HG03442 (cell line): Measurements from ENCODE around the gene RGS10.
"Not testable (repeated sequence)": the region's sequence is repeated elsewhere in the genome, so short reads cannot be mapped to it uniquely, and the experiment has no call there.

Experiments used
- ATAC-seq: cut with Tn5 transposase; IDR thresholded peaks from one replicate; pipeline ENCODE4 v1.9.1; 2021; ENCODE audit warnings: mild to moderate bottlenecking, moderate library complexity; ENCODE audit not compliant: unreplicated experiment

RGS10 gene

GRCh38 chr10:119539359-119539825, 3.1 kb downstream of the RGS10 start:
- no peak for ATAC-seq

- no peak for ATAC-seq
These were observed 3.7 kb downstream of the RGS10 start for GRCh38 chr10:119538632-119539358.

- ATAC-seq = no peak
These were observed 4.4 kb downstream of the RGS10 start for GRCh38 chr10:119537953-119538630.

GRCh38 chr10:119536508-119537025, 6.0 kb downstream of the RGS10 start:
- ATAC-seq = no peak

GRCh38 chr10:119535837-119536507, 6.5 kb downstream of the RGS10 start:
- no peak for ATAC-seq

GRCh38 chr10:119535305-119535704, 7.2 kb downstream of the RGS10 start:
- no peak for ATAC-seq

- no peak for ATAC-seq
These were observed 9.0 kb downstream of the RGS10 start for GRCh38 chr10:119533473-119533872.

GRCh38 chr10:119532791-119533190, 9.7 kb downstream of the RGS10 start:
- ATAC-seq = not testable (repeated sequence)

- ATAC-seq = not testable (repeated sequence)
These were observed 10.3 kb downstream of the RGS10 start for GRCh38 chr10:119532251-119532650.

- ATAC-seq = no peak
These were observed 11.5 kb downstream of the RGS10 start for GRCh38 chr10:119531067-119531466.

- ATAC-seq = not testable (repeated sequence)
These were observed 13.8 kb downstream of the RGS10 start for GRCh38 chr10:119528663-119529237.

- ATAC-seq = no peak
These were observed 15.6 kb downstream of the RGS10 start for GRCh38 chr10:119526621-119527592.

- no peak for ATAC-seq
These were observed 16.4 kb downstream of the RGS10 start for GRCh38 chr10:119526149-119526548.

- no peak for ATAC-seq
These were observed 17.4 kb downstream of the RGS10 start for GRCh38 chr10:119525116-119525515.

- no peak for ATAC-seq
These were observed 17.8 kb downstream of the RGS10 start for GRCh38 chr10:119524720-119525070.

GRCh38 chr10:119523895-119524719, 18.4 kb downstream of the RGS10 start:
- ATAC-seq = no peak

GRCh38 chr10:119522747-119523426, 19.6 kb downstream of the RGS10 start:
- ATAC-seq = no peak

- ATAC-seq = no peak
These were observed 20.9 kb downstream of the RGS10 start for GRCh38 chr10:119521443-119522204.
